Measurements from ENCODE around the gene ZNF343. TPM values are rescaled to one million over a fixed set of nuclear protein-coding genes. Genes with fewer than 3 reads are reported as not detected.

The ZNF343 gene
- total RNA-seq, 1 experiment from 2014 or later: 3.4 TPM

GRCh38 chr20:2515203-2515602, 6.5 kb upstream of the ZNF343 start:
- no peaks in the 10 kb centered on the region for H3K36me3 Mint-ChIP-seq (ENCODE audit: insufficient read depth in 1 of 3, low read depth in 3 of 3)
- no peak overlapping the region for H4K5ac ChIP-seq (ENCODE audit: insufficient read length, low read depth, low read length)
- H3K23me2 ChIP-seq (ENCODE audit: insufficient read length, low read depth, low read length, poor library complexity, severe bottlenecking): no peaks in the 10 kb centered on the region
- H2BK15ac ChIP-seq (ENCODE audit: low read depth, low read length): no peak overlapping the region
- no peaks in the 10 kb centered on the region for H4K20me1 ChIP-seq (ENCODE audit: control insufficient read depth, insufficient read depth, insufficient read length)
- H3K23ac ChIP-seq (ENCODE audit: insufficient read length, low read depth, low read length): no peak overlapping the region
- H3T11ph ChIP-seq (ENCODE audit: low read length): no peak overlapping the region
- no peak overlapping the region for H3K4me2 ChIP-seq (ENCODE audit: insufficient read depth, insufficient read length, low read length)
- no CpG with 5 or more reads among the region's 1 CpG for WGBS (ENCODE audit: extremely low coverage, insufficient read length, low lambda C conversion rate)
- no peak overlapping the region for H2BK20ac ChIP-seq (ENCODE audit: low read depth, low read length, poor library complexity, severe bottlenecking)
- H3K9me3 ChIP-seq (ENCODE audit: control insufficient read depth, low read depth, low read length): no peaks in the 10 kb centered on the region
- no peak overlapping the region for H2BK12ac ChIP-seq (ENCODE audit: insufficient read length, low read depth, low read length)
- no peak overlapping the region for H3K4ac ChIP-seq (ENCODE audit: low read depth, low read length)
- H2BK120ac ChIP-seq (ENCODE audit: low read depth, low read length, poor library complexity, severe bottlenecking): no peak overlapping the region
- H3K4me3 Mint-ChIP-seq: no peak overlapping the region
- H3K9me3 Mint-ChIP-seq: peaks cover 0 to 4% of the 10 kb centered on the region in 2 experiments; a peak in 1 of 5 replicates
- H3K56ac ChIP-seq (ENCODE audit: insufficient read length, low read depth, low read length): no peak overlapping the region
- no peak for TF ChIP-seq CTCF (conservative IDR thresholded peaks at IDR 0.05)
- H3K4me1 ChIP-seq (ENCODE audit: insufficient read depth, low read length): no peaks in the 10 kb centered on the region
- peaks cover 53% of the 10 kb centered on the region for H3K27me3 ChIP-seq (ENCODE audit: insufficient read depth, low read length)
- H3K27ac ChIP-seq (ENCODE audit: insufficient read length, low read depth, low read length): no peak overlapping the region
- no peak overlapping the region for H2AFZ ChIP-seq (ENCODE audit: low read length)
- H2AK5ac ChIP-seq (ENCODE audit: insufficient read length, low read length): no peak overlapping the region
- no peak overlapping the region for H4K8ac ChIP-seq (replicated peaks; ENCODE audit: insufficient read length, low read depth, low read length)
- DNase-seq: no peak
- no peak overlapping the region for H3K27ac Mint-ChIP-seq
- peaks cover 30% of the 10 kb centered on the region for H3K27me3 Mint-ChIP-seq (ENCODE audit: low read depth)
- no peak overlapping the region for H2BK5ac ChIP-seq (ENCODE audit: insufficient read length, low read length)
- 0 out of 4 replicates have a peak, but pooled peaks cover 0 to 2% of the 10 kb centered on the region in 2 experiments for H3K4me1 Mint-ChIP-seq
- no peak overlapping the region for H3K18ac ChIP-seq (ENCODE audit: insufficient read length, low read depth, low read length)
- H3K79me2 ChIP-seq (ENCODE audit: insufficient read depth, low read length): no peaks in the 10 kb centered on the region
- no peak overlapping the region for H4K91ac ChIP-seq (ENCODE audit: insufficient read length, low read depth, low read length)
- H3K79me1 ChIP-seq (ENCODE audit: insufficient read depth, low read depth, low read length, poor library complexity, severe bottlenecking): no peaks in the 10 kb centered on the region
- H3K9ac ChIP-seq (ENCODE audit: extremely low read depth, insufficient read length, low read length): no peak overlapping the region
- no peak overlapping the region for H3K14ac ChIP-seq (ENCODE audit: insufficient read depth, low read length)
